DMS53 treated with DMSO at 0.1 percent for 48 hours (cell line): ENCODE data around the gene HNRNPD.
"Not testable (repeated sequence)": the region's sequence is repeated elsewhere in the genome, so short reads cannot be mapped to it uniquely, and the experiment has no call there.

Experiments used
- DNase-seq: peaks from one replicate; lab custom pipeline; 2025; ENCODE audit not compliant: unreplicated experiment; lab: John Stamatoyannopoulos, UW

HNRNPD gene

GRCh38 chr4:82373816-82374625 is at the start of gene HNRNPD:
TSS of gene HNRNPD (minus strand) at chr4:82373991. CDS start at chr4:82373678, 313 bp downstream.
- DNase-seq: peak; percentile 91

GRCh38 chr4:82422616-82423015 is 48.8 kb upstream of the HNRNPD start:
- no peak for DNase-seq

GRCh38 chr4:82421796-82422560 is 48.2 kb upstream of the HNRNPD start:
- DNase-seq: peak; percentile 6

GRCh38 chr4:82419451-82419850 is 45.7 kb upstream of the HNRNPD start:
- no peak for DNase-seq

GRCh38 chr4:82415922-82416365 is 42.2 kb upstream of the HNRNPD start:
- DNase-seq: no peak

GRCh38 chr4:82415061-82415460 is 41.3 kb upstream of the HNRNPD start:
- not testable (repeated sequence) for DNase-seq

GRCh38 chr4:82403725-82404124 is 29.9 kb upstream of the HNRNPD start:
- no peak for DNase-seq

GRCh38 chr4:82402196-82402775 is 28.5 kb upstream of the HNRNPD start:
- no peak for DNase-seq

GRCh38 chr4:82401600-82401999 is 27.8 kb upstream of the HNRNPD start:
- no peak for DNase-seq

GRCh38 chr4:82398263-82398662 is 24.5 kb upstream of the HNRNPD start:
- DNase-seq: no peak

- DNase-seq: no peak
These were observed 23.7 kb upstream of the HNRNPD start for GRCh38 chr4:82397527-82397926.

- peak; percentile 76 for DNase-seq
These were observed 21.1 kb upstream of the HNRNPD start for GRCh38 chr4:82394896-82395295.

GRCh38 chr4:82390061-82390460 is 16.3 kb upstream of the HNRNPD start:
- not testable (repeated sequence) for DNase-seq

- no peak for DNase-seq
These were observed 14.6 kb upstream of the HNRNPD start for GRCh38 chr4:82388405-82388804.

GRCh38 chr4:82386312-82386711 is 12.5 kb upstream of the HNRNPD start:
- not testable (repeated sequence) for DNase-seq

GRCh38 chr4:82382751-82383150 is 9.0 kb upstream of the HNRNPD start:
- DNase-seq: no peak

- DNase-seq: no peak
These were observed 8.0 kb upstream of the HNRNPD start for GRCh38 chr4:82381661-82382296.

- DNase-seq: no peak
These were observed 7.4 kb upstream of the HNRNPD start for GRCh38 chr4:82381235-82381634.

- no peak for DNase-seq
These were observed 7.0 kb upstream of the HNRNPD start for GRCh38 chr4:82380831-82381230.

- no peak for DNase-seq
These were observed 6.6 kb upstream of the HNRNPD start for GRCh38 chr4:82380344-82380743.

GRCh38 chr4:82376109-82376508 is 2.3 kb upstream of the HNRNPD start:
- DNase-seq: no peak
